GM18868 (cell line): Measurements from ENCODE around the gene SUPT3H.
"Not testable (repeated sequence)": the region's sequence is repeated elsewhere in the genome, so short reads cannot be mapped to it uniquely, and the experiment has no call there.

ENCODE experiments used
- ATAC-seq: cut with Tn5 transposase; IDR thresholded peaks from one replicate; pipeline ENCODE4 v1.9.1; 2021; ENCODE audit warnings: mild to moderate bottlenecking, moderate library complexity; ENCODE audit not compliant: unreplicated experiment

SUPT3H gene

DNA sequence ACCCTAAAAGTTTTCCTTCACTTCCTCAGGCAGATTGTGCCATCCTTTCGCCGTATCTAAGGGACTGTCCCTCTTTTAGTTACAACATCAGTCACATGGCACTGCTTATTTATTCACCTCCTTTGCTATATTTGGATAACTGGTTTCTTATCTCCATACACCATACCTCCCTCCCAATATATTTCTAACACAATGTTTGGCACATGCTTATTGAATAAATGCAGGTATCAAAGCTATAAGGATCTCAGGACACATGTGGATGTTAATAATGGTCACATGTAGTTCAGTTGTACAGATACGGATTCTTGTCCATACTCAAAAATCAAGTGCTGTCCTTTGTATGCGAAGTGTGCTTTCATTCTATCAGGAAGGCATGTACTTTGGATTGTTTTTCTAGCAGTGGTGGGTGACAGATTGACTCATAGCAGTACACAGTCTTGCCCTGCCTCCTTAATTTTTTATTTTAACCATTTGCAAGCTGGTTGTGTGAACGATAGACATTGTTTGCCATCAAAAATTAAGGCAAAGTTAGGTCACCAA, 456.7 kb downstream of the SUPT3H start:
- no peak for ATAC-seq

DNA sequence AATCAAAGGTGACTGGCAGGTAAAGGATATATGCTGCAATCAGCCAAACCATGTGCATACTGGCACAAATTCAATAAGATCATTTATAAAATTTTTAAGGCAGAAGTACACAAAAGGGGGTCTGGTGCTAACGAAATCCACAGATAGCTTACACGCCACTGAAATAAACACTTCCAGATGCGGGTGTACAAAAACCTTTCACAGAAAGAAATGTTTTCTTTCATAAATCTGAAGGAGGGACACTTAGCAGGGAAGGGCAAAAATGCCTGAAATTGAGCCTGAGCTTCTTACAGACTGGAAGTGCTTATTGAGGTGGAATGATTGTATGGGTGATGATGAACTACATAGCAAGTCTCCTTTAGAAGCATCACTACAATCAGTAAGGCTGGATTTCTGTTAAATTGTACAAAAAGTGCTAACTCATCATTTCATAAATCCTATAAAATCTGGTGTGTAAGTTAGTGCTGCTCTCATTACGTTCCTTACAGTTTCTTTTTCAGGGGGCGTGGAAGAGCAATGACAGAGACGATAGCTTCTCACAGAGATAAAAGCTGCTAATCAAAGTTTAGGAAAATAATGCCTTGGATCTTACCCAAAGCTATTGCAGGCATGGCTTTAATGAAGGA, 458.9 kb downstream of the SUPT3H start:
- ATAC-seq = no peak

DNA sequence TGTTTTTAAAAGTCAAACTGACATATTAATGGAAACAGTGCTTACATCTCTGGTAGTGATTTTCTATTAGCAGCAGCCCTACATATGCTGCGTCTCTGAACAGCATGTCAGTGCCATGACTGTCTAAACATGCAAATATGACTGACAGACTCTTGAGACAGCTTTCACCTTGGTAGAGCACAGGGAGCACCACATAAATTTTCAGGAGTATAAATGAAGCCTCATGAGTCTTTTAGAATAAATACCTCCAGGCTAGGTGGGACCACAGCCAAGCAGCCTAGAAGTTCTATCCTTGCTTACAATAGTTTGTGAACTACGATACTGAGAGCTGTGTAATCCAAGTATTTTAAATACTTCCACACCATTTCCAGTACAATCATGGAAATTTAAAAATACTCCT, 460.3 kb downstream of the SUPT3H start:
- ATAC-seq = no peak

DNA sequence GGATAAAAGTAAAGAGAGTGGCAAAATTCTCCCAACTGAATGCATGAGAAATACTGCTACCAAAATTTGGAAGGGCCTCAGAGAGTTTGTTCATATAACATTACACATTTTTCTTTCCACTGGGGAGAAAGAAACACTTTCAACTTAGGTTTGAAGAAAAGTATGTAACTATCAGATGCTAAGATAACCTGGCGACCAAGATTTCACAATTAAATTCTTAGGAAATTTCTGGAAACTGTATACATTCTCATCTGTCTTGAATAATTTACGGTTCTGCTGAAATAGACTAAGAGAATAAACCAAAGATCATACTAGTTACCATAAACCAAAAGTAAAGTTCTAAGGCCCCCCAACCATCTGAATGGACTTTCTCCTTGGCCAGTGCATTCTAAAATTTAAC, 462.6 kb downstream of the SUPT3H start:
- no peak for ATAC-seq

DNA sequence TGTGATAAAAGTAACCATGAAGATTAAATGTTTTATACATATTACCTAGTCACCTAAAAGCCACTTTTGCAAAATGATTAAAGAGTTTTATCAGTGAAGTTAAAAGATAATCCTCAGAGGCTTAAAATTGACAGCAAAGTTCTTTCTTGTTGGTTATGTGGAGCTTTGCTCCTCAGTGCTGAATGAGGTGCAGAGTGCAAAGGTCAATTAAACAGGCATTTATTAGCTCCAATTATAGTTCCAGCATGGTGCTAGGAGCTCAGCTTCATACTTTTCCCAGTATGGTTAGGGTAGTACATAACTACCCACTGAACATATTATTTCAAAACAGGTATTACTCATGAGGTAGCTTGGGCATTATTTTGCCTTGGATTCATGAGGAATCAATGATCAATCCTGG, 463.6 kb downstream of the SUPT3H start:
- ATAC-seq = no peak

DNA sequence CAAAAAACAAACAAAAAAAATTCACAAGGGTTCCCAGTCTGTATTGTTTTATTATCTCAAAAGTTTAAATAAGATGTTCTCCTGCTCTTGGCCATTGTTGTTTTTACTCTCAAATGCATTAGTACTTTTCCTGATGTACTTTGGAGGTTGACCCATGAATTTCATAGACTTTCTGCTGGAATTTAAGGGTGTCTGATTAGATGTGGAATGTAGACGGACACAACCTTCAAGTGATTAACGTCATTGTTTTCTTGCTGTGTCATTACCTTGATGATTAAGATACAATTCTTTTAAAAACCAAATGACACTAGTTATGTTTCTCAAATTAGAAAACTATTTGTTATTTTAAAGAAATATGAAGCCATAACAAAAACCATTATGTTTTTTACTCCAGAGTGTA, 471.0 kb downstream of the SUPT3H start:
- no peak for ATAC-seq

DNA sequence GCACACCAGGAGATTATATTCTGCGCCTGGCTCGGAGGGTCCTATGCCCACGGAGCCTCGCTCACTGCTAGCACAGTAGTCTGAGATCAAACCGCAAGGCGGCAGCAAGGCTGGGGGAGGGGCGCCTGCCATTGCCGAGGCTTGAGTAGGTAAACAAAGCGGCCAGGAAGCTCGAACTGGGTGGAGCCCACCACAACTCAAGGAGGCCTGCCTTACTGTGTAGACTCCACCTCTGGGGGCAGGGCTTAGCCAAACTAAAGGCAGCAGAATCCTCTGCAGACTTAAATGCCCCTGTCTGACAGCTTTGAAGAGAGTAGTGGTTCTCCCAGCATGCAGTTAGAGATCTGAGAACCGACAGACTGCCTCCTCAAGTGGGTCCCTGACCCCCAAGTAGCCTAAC, 477.4 kb downstream of the SUPT3H start:
- not testable (repeated sequence) for ATAC-seq

DNA sequence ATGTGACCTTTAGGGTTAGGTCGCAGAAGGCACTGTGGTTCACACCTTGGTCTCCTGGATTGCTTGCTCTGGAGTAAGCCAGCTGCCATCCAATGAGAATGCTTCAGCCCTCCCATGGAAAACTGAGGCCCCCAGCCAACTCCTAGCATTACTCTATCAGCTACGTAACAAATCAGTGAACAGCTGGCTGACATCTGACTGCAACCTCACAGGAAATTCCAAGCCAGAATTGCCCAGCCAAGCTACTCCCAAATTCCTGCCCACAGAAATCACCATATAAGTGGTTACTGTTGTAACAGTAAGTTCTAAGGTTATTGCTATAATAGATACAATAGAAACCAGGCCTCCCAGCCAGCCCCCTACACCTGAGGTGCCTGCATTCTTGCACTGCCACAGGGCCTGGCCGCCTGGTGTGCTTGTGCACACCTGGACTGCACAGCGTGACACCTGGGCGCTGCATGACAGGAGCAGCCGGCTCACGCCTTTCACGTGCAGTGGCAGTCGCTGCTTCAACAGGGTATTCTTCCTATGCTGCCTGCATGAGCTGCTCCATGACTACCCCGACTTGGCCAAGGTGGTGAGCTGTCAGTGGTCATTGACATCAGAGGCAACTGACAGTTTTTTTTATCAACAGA, 479.3 kb downstream of the SUPT3H start:
- ATAC-seq = no peak

DNA sequence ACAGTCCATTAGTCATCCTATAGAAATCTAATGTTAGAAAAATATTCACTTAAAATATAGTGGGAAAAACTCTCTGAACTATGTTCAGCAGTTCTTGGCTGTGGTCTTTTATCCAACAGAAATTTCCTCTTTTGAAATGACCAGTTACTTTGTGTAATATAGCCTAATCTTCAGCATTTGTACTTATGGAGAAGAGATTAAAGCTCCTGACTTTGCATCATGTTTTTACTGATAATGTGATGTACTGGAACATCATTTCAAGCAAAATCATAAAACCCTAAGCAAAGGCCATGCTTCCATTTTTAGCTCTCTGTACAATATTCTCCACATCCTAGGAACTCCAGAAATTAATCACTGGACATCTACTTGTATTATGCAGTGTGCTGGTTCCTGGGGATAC, 480.4 kb downstream of the SUPT3H start:
- no peak for ATAC-seq

DNA sequence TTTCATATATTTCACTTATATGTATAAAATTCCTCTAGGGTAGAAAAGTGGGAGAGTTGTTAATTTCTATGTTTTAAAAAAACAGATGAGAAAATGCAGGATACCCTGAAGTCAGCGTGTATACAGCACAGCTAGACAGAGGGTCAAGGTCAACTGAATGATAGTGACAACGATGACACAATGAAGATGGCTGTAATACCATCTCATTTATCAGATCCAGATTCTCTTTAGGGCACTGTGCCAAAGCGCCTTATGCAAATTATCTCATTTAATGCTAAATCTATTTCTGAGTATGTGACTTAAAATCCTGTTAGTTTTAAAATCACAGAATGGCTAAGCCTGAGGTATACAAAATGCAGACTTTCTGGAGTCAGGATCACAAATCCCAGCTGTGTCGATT, 481.0 kb downstream of the SUPT3H start:
- no peak for ATAC-seq

DNA sequence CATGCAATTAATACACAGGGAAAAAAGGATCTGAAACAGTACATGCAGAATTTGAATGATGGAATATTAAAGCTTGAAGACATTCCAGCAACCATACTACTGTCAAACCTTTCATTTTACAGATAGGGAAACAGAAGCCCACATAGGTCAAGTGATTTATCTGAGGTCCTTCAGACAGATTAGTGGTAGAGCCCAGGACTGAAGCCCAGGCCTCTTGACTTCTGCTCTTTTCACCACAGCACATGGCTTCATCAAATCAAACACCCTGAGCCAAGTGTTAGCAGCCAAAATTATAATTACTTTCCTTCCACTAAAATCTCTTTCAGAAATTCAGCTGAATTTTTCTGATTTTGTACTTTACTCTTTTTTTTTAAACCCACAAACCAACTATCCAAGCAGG, 485.2 kb downstream of the SUPT3H start:
- ATAC-seq = no peak

DNA sequence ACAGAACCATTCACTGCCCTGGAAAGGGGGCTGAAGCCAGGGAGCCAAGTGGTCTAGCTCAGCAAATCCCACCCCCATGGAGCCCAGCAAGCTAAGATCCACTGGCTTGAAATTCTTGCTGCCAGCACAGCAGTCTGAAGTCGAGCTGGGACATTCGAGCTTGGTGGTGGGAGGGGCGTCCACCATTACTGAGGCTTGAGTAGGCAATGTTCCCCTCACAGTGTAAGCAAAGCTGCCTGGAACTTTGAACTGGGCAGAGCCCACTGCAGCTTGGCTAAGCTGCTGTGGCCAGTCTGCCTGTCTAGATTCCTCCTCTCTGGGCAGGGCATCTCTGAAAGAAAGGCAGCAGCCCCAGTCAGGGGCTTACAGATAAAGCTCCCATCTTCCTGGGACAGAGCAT, 498.7 kb downstream of the SUPT3H start:
- ATAC-seq = not testable (repeated sequence)

DNA sequence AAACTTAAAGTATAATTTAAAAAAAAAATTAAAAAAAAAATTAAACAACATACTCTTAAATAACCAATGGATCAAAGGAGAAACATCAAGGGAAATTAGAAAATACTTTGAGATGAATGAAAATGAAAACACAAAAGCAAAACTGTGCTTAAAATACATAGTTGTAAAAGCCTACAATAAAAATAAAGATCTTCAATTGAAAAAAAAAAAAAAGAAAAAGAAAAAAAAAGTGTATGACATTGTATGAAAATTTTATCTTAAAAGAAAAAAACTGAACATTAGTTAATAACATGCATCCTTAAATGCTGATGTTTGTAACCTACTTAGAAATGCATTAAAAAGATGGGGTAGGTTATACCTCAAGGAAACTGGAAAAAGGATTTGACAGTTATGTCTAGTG, 501.1 kb downstream of the SUPT3H start:
- not testable (repeated sequence) for ATAC-seq

DNA sequence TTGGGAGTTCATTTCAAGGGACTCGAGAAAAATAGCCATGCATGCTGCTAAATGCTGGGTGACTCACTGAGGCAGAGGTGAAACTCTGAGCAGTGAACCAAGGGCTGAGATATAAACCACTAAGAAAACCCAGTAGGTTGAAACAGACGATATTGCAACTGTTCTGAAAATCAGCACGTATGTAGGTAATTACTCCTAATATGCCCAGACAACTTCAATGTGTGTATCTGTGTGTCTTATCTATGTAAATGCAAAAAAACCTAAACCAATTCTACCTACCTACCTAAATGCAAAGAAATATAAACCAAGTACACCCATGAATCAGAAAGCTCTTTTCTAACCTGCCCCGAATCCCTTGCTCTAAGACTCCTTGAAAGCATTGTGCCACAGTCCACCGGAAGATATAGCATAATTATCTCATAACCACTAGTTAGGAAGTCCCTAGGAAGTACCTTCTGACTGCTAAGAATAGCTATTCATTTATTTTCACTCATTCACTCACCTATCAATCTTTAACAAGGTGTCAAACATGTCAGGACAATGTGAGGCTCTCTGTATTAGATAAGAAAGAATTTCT, 508.3 kb downstream of the SUPT3H start:
- peak; percentile 79 for ATAC-seq

DNA sequence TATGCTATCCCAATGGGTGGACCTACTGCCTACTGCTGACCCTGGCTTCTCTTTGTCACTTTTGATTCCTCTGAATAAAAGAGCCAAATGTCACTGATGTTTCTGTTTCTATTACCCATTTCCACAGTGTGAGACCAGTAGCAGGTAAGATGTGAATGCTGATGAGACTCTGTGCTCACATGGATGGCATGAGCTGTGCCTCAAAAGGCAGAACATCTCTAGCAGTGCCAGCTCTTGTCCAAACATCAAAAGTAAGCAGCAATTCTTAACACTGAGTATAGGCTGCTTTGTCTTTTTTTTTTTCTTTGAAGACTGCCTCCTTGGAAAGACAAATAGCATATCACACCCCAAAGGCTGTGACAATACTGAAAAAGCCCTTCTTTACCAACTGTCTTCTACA, 508.8 kb downstream of the SUPT3H start:
- peak; percentile 20 for ATAC-seq

DNA sequence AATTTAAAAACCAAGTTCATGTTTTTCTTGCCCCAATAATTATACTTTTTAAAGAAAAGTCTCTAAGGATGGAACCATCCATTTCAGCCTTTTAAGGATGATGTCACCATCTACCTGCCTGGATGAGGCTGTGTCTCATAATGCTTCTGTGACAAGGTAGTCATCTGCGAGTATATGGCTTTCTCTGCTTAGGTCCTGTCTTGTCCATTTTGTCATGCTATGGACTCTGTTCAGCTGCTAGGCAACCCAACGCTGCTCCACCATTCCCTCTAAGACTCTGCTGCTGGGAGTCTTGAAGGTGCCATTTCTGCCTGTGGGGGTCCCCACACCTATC, 509.4 kb downstream of the SUPT3H start:
- ATAC-seq = peak; percentile 50

DNA sequence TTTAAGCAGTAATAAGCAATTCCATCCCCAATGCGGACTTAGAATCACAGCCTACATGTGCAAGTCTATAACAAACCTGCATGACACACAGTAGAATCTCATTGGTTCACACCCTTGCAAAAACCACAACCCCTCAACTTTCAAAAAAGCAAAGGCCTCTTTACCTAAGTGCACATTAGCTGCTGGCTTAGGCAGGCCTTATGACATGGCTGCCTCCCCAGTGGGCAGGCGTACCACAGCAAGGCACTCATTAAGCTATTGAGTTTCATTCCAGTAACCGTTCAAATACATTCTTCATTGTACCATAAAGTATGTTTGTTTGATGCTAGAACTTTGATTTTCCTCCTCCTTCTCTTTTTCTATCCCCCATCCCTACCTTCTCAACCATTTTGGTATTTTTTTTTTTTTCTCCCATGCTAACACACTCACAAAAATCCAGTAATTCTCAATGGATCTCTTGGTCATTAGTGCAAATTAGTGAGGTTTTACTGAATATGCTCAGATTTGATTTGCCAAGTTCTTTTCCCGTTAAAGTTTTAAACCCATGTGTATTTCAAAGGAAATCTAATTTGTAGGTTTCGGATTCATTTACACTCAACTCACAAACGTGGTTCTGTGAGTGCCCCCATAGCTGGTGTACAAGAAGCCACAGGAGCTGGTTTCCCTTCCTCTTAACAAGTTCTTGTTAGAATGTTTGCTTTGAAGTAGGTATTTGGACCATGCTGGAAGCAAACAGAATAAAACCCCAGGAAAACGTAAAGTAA, 510.0 kb downstream of the SUPT3H start:
- peak; percentile 77 for ATAC-seq

DNA sequence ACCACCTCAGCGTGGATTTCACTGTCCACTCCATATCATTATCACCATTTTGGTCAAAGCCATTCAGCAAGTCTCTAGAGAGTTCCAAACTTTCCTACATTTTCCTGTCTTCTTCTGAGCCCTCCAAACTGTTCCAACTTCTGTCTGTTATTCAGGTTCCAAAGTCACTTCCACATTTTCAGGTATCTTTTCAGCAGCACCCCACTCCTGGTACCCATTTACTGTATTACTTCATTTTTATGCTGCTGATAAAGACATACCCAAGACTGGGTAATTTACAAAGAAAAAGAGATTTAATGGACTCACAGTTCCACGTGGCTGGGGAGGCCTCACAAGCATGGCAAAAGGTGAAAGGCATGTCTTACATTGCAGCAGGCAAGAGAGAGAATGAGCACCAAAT, 512.5 kb downstream of the SUPT3H start:
- not testable (repeated sequence) for ATAC-seq

DNA sequence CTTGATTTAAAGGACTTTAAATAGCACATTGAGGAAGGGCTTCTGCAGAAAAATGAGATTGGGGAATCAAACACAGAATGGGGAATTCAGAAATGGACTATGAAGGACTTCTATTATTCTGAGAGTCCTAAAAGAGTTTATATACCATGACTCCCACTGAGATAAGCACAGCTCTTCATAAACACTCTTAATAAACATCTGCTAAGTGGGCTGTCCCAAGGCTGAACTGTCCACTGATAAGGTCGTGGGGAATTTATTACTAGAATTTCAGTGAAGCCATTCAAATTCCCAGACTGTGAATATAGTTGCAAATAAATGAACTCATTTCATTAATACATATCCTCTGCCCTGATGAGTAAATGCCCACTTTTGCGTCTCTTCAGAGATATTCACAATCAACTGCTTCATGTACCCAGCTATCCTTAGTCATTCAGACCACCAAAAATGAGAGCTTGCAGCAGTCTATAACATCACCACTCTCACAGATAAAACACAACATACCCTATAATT, 517.8 kb downstream of the SUPT3H start:
- no peak for ATAC-seq

DNA sequence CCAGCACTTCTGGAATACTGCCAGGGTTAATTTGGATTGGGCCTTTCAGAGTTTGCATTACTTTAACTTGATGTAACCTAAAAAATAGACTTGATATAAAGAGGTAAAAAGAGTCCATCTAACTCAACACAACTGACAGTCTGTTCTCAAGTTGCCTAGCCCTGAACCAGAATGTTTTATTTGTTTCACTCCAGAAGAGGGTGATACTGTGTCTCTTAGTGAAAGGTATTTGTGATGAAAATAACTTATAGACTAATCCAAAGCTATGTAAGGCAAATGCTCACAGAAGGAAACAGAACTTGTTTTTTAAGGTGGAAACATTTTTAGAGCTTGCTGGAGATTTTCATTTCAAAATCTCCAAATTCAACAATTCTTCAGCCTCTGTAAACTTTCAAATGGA, 518.7 kb downstream of the SUPT3H start:
- no peak for ATAC-seq

DNA sequence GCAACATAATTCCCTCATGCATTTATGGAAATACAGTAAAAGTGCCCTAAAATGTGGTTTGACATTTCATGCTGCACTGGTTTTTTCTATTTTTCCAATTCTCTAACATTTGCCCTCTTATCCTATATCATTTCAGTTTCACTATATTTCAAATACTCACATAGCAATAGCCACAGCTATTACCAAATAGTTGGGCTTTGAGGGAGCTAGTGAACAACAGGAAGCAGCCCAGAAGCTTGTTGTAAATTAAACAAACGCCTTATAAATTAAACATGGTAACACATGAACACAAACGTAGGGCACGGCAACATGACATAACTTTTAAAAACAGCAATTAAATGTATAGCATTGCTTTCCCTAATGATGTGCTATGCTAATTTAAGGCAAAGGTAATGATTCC, 521.3 kb downstream of the SUPT3H start:
- ATAC-seq = no peak
